GM23338 (cell line): Measurements from ENCODE around the gene ATXN2. TPM values are rescaled to one million over a fixed set of nuclear protein-coding genes. Genes with fewer than 3 reads are reported as not detected.

Experiments used
- ATAC-seq: fragments of 200-7000 bp; cut with Tn5 transposase; 3 replicates; pipeline ENCODE4 v1.9.1; 2020
- DNase-seq: peaks from one replicate; pipeline ENCODE4 v3.0.0-alpha.2; 2015; ENCODE audit warnings: low spot score
- H2AFZ ChIP-seq: fragments of 200-600 bp; sonication (generic); 2 replicates; pipeline ENCODE4 v1.8.0; 2016; ENCODE audit warnings: antibody characterized with exemption, mild to moderate bottlenecking, moderate library complexity
- H3F3A ChIP-seq: fragments of 200-600 bp; sonication (generic); replicated peaks from 2 replicates; pipeline ENCODE4 v1.8.0; 2017; ENCODE audit warnings: antibody characterized with exemption, mixed run types, low read depth
- H3K27ac ChIP-seq: fragments of 200-600 bp; sonication (generic); 2 replicates; pipeline ENCODE4 v1.6.1; 2016; ENCODE audit warnings: low read depth
- H3K27me3 ChIP-seq: fragments of 200-600 bp; sonication (generic); 2 replicates; pipeline ENCODE4 v1.8.0; 2016; ENCODE audit warnings: mild to moderate bottlenecking, mixed run types, moderate library complexity; ENCODE audit not compliant: insufficient read depth
- H3K36me3 ChIP-seq: fragments of 200-600 bp; sonication (generic); 2 replicates; pipeline ENCODE4 v1.8.0; 2016; ENCODE audit warnings: mild to moderate bottlenecking; ENCODE audit not compliant: insufficient read depth
- H3K4me1 ChIP-seq: fragments of 200-600 bp; sonication (generic); 2 replicates; pipeline ENCODE4 v1.8.0; 2016; ENCODE audit warnings: mild to moderate bottlenecking, moderate library complexity; ENCODE audit not compliant: insufficient read depth
- H3K4me2 ChIP-seq: fragments of 200-600 bp; sonication (generic); 2 replicates; pipeline ENCODE4 v1.7.1; 2017; ENCODE audit warnings: mixed run types
- H3K4me3 ChIP-seq: fragments of 200-600 bp; sonication (generic); 2 replicates; pipeline ENCODE4 v1.6.1; 2016; ENCODE audit warnings: mixed run types
- H3K79me2 ChIP-seq: fragments of 200-600 bp; sonication (generic); replicated peaks from 2 replicates; pipeline ENCODE4 v1.8.0; 2017; ENCODE audit warnings: mild to moderate bottlenecking; ENCODE audit not compliant: insufficient read depth
- H3K9me2 ChIP-seq: fragments of 200-600 bp; sonication (generic); 2 replicates; pipeline ENCODE4 v1.8.0; 2017; ENCODE audit not compliant: insufficient read depth
- H4K20me1 ChIP-seq: fragments of 200-600 bp; sonication (generic); replicated peaks from 2 replicates; pipeline ENCODE4 v1.8.0; 2017; ENCODE audit warnings: mild to moderate bottlenecking; ENCODE audit not compliant: insufficient read depth
- H3K27ac Mint-ChIP-seq: 2 replicates; pipeline ENCODE4 v1.8.0; 2020; ENCODE audit warnings: inconsistent platforms, mild to moderate bottlenecking, moderate library complexity, mixed read lengths
- H3K27me3 Mint-ChIP-seq: 3 replicates; pipeline ENCODE4 v1.8.0; 2022; ENCODE audit warnings: low read depth, mild to moderate bottlenecking, moderate library complexity, mixed read lengths, inconsistent platforms; ENCODE audit not compliant: insufficient read depth, poor library complexity
- H3K36me3 Mint-ChIP-seq: 3 replicates; pipeline ENCODE4 v1.8.0; 2021; ENCODE audit warnings: low read depth, mild to moderate bottlenecking, inconsistent platforms, moderate library complexity, mixed read lengths
- H3K4me1 Mint-ChIP-seq: 3 replicates; pipeline ENCODE4 v1.8.0; 2020; ENCODE audit warnings: mild to moderate bottlenecking, inconsistent platforms, mixed read lengths
- H3K4me3 Mint-ChIP-seq: 3 replicates; pipeline ENCODE4 v1.8.0; 2021; ENCODE audit warnings: moderate library complexity, mild to moderate bottlenecking, inconsistent platforms, mixed read lengths
- H3K9me3 Mint-ChIP-seq: 3 replicates; pipeline ENCODE4 v1.8.0; 2020; ENCODE audit warnings: moderate library complexity, mild to moderate bottlenecking, inconsistent platforms, mixed read lengths
- CREB1 ChIP-seq: fragments of 250-450 bp; sonication (Bioruptor Pico); IDR thresholded peaks from 2 replicates; pipeline ENCODE4 v1.5.0; 2020; ENCODE audit warnings: low read depth, mild to moderate bottlenecking, moderate library complexity
- CTCF ChIP-seq, 2 experiments: fragments of 200-600 bp in 1 of 2; sonication (generic) in 1 of 2; conservative IDR thresholded peaks; 2 replicates each; pipeline versions ENCODE4 v1.5.1 to v1.6.1; 2016 to 2017; ENCODE audit warnings: antibody characterized with exemption in 2 of 2, low read depth in 2 of 2, mild to moderate bottlenecking in 2 of 2, moderate library complexity in 1 of 2
- EZH2 ChIP-seq: fragments of 200-600 bp; sonication (generic); IDR thresholded peaks from one replicate; pipeline ENCODE4 v1.8.0; 2017; ENCODE audit warnings: antibody characterized with exemption, mild to moderate bottlenecking, low read depth; ENCODE audit not compliant: unreplicated experiment
- EZH2phosphoT487 ChIP-seq: fragments of 200-600 bp; sonication (generic); IDR thresholded peaks from one replicate; pipeline ENCODE4 v1.8.1; 2018; ENCODE audit warnings: antibody characterized with exemption; ENCODE audit not compliant: unreplicated experiment
- JUNB ChIP-seq: IDR thresholded peaks from one replicate; pipeline ENCODE4 v1.6.1; 2016; ENCODE audit warnings: antibody characterized with exemption; ENCODE audit not compliant: unreplicated experiment
- NANOG ChIP-seq: IDR thresholded peaks from 2 replicates; pipeline ENCODE4 v1.6.1; 2016; ENCODE audit warnings: antibody characterized with exemption, borderline replicate concordance
- POLR2AphosphoS5 ChIP-seq: IDR thresholded peaks from 2 replicates; pipeline ENCODE4 v1.6.1; 2016; ENCODE audit warnings: antibody characterized with exemption, low read depth
- STAT1 ChIP-seq: IDR thresholded peaks from one replicate; pipeline ENCODE4 v1.6.1; 2016; ENCODE audit warnings: antibody characterized with exemption; ENCODE audit not compliant: unreplicated experiment
- ZNF114 ChIP-seq: fragments of 250-450 bp; sonication (Bioruptor Pico); IDR thresholded peaks from 2 replicates; pipeline ENCODE4 v1.5.0; 2020; ENCODE audit warnings: mild to moderate bottlenecking, moderate library complexity
- ZNF331 ChIP-seq: fragments of 250-450 bp; sonication (Bioruptor Pico); IDR thresholded peaks from 2 replicates; pipeline ENCODE4 v1.5.0; 2020; ENCODE audit warnings: low read depth, mild to moderate bottlenecking, moderate library complexity
- polyA plus RNA-seq: library from polyadenylated mRNA; unstranded; fragments of >200 nt; fragmentation: Nextera tagmentation; extraction: Ambion mirVana; gene quantifications from 2 replicates; pipeline ENCODE4 v1.2.1, GENCODE V29; 2016
- total RNA-seq: library from RNA; depleted of rRNA; stranded (reverse); fragments of >200 nt; shearing (Covaris generic); gene quantifications from 2 replicates; pipeline ENCODE4 v1.2.3, GENCODE V29; 2014
- TF ChIP-seq, protein P1 (sequence below): IDR thresholded peaks from one replicate; pipeline ENCODE4 v1.6.1; 2018; ENCODE audit warnings: antibody characterized with exemption; ENCODE audit not compliant: unreplicated experiment
- TF ChIP-seq, protein P2 (sequence below): IDR thresholded peaks from 2 replicates; pipeline ENCODE4 v1.6.1; 2016; ENCODE audit warnings: antibody characterized with exemption
- TF ChIP-seq, protein P3 (sequence below): fragments of 250-450 bp; sonication (Bioruptor Pico); IDR thresholded peaks from 2 replicates; pipeline ENCODE4 v1.5.0; 2020; ENCODE audit warnings: mild to moderate bottlenecking, moderate library complexity

Gene ATXN2
- total and polyA plus RNA-seq, 2 experiments from 2014 or later: 44.8 to 59.5 TPM

- Histone ChIP-seq H3K36me3 (no peaks in the 10 kb centered on the region), H3K9me2 (no peaks in the 10 kb centered on the region), H2AFZ (peak overlapping the region; percentile 70), H3K27ac (peak overlapping the region; percentile 84), H4K20me1 (no peaks in the 10 kb centered on the region; the same call in 1 of the 2 replicates), H3F3A (peaks cover 13% of the 10 kb centered on the region; the same call in 1 of the 2 replicates), H3K4me2 (peak overlapping the region; percentile 64), H3K4me1 (peaks cover 19% of the 10 kb centered on the region), H3K4me3 (no peak overlapping the region), H3K79me2 (no peaks in the 10 kb centered on the region), H3K27me3 (no peaks in the 10 kb centered on the region)
- Mint-ChIP-seq H3K27ac (peak overlapping the region; percentile 61), H3K4me1 (peaks cover 24% of the 10 kb centered on the region), H3K36me3 (no peaks in the 10 kb centered on the region), H3K4me3 (no peak overlapping the region), H3K9me3 (no peaks in the 10 kb centered on the region), H3K27me3 (peaks cover 6% of the 10 kb centered on the region)
- TF ChIP-seq CTCF (conservative IDR thresholded peaks at IDR 0.05; ENCODE audit: low read depth in 2 of 2): no peak
- no peak for TF ChIP-seq EZH2phosphoT487
- TF ChIP-seq ZNF114 (CRISPR knock-in tag): no peak
- TF ChIP-seq POLR2AphosphoS5: no peak
- TF ChIP-seq, protein P1, sequence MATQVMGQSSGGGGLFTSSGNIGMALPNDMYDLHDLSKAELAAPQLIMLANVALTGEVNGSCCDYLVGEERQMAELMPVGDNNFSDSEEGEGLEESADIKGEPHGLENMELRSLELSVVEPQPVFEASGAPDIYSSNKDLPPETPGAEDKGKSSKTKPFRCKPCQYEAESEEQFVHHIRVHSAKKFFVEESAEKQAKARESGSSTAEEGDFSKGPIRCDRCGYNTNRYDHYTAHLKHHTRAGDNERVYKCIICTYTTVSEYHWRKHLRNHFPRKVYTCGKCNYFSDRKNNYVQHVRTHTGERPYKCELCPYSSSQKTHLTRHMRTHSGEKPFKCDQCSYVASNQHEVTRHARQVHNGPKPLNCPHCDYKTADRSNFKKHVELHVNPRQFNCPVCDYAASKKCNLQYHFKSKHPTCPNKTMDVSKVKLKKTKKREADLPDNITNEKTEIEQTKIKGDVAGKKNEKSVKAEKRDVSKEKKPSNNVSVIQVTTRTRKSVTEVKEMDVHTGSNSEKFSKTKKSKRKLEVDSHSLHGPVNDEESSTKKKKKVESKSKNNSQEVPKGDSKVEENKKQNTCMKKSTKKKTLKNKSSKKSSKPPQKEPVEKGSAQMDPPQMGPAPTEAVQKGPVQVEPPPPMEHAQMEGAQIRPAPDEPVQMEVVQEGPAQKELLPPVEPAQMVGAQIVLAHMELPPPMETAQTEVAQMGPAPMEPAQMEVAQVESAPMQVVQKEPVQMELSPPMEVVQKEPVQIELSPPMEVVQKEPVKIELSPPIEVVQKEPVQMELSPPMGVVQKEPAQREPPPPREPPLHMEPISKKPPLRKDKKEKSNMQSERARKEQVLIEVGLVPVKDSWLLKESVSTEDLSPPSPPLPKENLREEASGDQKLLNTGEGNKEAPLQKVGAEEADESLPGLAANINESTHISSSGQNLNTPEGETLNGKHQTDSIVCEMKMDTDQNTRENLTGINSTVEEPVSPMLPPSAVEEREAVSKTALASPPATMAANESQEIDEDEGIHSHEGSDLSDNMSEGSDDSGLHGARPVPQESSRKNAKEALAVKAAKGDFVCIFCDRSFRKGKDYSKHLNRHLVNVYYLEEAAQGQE: no peak
- no peak for TF ChIP-seq EZH2
- TF ChIP-seq JUNB: no peak
- no peak for TF ChIP-seq ZNF331 (CRISPR knock-in tag)
- TF ChIP-seq STAT1: no peak
- TF ChIP-seq, protein P2, sequence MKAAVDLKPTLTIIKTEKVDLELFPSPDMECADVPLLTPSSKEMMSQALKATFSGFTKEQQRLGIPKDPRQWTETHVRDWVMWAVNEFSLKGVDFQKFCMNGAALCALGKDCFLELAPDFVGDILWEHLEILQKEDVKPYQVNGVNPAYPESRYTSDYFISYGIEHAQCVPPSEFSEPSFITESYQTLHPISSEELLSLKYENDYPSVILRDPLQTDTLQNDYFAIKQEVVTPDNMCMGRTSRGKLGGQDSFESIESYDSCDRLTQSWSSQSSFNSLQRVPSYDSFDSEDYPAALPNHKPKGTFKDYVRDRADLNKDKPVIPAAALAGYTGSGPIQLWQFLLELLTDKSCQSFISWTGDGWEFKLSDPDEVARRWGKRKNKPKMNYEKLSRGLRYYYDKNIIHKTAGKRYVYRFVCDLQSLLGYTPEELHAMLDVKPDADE: no peak
- no peak for TF ChIP-seq CREB1 (CRISPR knock-in tag)
- TF ChIP-seq NANOG: no peak
- TF ChIP-seq, protein P3, sequence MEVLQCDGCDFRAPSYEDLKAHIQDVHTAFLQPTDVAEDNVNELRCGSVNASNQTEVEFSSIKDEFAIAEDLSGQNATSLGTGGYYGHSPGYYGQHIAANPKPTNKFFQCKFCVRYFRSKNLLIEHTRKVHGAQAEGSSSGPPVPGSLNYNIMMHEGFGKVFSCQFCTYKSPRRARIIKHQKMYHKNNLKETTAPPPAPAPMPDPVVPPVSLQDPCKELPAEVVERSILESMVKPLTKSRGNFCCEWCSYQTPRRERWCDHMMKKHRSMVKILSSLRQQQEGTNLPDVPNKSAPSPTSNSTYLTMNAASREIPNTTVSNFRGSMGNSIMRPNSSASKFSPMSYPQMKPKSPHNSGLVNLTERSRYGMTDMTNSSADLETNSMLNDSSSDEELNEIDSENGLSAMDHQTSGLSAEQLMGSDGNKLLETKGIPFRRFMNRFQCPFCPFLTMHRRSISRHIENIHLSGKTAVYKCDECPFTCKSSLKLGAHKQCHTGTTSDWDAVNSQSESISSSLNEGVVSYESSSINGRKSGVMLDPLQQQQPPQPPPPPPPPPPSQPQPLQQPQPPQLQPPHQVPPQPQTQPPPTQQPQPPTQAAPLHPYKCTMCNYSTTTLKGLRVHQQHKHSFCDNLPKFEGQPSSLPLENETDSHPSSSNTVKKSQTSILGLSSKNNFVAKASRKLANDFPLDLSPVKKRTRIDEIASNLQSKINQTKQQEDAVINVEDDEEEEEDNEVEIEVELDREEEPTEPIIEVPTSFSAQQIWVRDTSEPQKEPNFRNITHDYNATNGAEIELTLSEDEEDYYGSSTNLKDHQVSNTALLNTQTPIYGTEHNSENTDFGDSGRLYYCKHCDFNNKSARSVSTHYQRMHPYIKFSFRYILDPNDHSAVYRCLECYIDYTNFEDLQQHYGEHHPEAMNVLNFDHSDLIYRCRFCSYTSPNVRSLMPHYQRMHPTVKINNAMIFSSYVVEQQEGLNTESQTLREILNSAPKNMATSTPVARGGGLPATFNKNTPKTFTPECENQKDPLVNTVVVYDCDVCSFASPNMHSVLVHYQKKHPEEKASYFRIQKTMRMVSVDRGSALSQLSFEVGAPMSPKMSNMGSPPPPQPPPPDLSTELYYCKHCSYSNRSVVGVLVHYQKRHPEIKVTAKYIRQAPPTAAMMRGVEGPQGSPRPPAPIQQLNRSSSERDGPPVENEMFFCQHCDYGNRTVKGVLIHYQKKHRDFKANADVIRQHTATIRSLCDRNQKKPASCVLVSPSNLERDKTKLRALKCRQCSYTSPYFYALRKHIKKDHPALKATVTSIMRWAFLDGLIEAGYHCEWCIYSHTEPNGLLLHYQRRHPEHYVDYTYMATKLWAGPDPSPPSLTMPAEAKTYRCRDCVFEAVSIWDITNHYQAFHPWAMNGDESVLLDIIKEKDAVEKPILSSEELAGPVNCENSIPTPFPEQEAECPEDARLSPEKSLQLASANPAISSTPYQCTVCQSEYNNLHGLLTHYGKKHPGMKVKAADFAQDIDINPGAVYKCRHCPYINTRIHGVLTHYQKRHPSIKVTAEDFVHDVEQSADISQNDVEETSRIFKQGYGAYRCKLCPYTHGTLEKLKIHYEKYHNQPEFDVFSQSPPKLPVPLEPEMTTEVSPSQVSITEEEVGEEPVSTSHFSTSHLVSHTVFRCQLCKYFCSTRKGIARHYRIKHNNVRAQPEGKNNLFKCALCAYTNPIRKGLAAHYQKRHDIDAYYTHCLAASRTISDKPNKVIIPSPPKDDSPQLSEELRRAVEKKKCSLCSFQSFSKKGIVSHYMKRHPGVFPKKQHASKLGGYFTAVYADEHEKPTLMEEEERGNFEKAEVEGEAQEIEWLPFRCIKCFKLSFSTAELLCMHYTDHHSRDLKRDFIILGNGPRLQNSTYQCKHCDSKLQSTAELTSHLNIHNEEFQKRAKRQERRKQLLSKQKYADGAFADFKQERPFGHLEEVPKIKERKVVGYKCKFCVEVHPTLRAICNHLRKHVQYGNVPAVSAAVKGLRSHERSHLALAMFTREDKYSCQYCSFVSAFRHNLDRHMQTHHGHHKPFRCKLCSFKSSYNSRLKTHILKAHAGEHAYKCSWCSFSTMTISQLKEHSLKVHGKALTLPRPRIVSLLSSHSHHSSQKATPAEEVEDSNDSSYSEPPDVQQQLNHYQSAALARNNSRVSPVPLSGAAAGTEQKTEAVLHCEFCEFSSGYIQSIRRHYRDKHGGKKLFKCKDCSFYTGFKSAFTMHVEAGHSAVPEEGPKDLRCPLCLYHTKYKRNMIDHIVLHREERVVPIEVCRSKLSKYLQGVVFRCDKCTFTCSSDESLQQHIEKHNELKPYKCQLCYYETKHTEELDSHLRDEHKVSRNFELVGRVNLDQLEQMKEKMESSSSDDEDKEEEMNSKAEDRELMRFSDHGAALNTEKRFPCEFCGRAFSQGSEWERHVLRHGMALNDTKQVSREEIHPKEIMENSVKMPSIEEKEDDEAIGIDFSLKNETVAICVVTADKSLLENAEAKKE: no peak
- DNase-seq (no peak), ATAC-seq (peak; percentile 11; the same call in 2 of the 3 replicates)
Measured at GRCh38 chr12:111635524-111635923, 36.4 kb upstream of the ATXN2 start.
